Naive thymus-derived CD4-positive, alpha-beta T cell (primary cell): Measurements from ENCODE around the gene SNTA1. TPM values are rescaled to one million over a fixed set of nuclear protein-coding genes. Genes with fewer than 3 reads are reported as not detected.

Experiments
- ATAC-seq: fragments of 150-1000 bp; cut with Tn5 transposase; 2 replicates; pipeline ENCODE4 v1.10.0; 2021; ENCODE audit warnings: mild to moderate bottlenecking, moderate library complexity
- CTCF ChIA-PET: fragments of 350-600 bp; sonication (Branson Sonifier 250); formaldehyde crosslinking; loops from one replicate; lab custom pipeline; 2021; ENCODE audit warnings: antibody characterized with exemption; lab: Charles Lee
- POLR2A ChIA-PET: fragments of 350-600 bp; sonication (Branson Sonifier 250); formaldehyde crosslinking; loops from one replicate; lab custom pipeline; 2021; ENCODE audit warnings: antibody characterized with exemption, inconsistent platforms; lab: Charles Lee
- DNase-seq, 9 donors: peaks; one replicate each; pipeline versions ENCODE4 v3.0.0 to v3.0.0-alpha.2; 2020 to 2022; ENCODE audit warnings: mixed read lengths in 1 of 9
- H3K27ac ChIP-seq: one replicate; pipeline ENCODE4 v1.7.0; 2013; ENCODE audit warnings: mild to moderate bottlenecking, low read depth, low read length, moderate library complexity
- H3K27me3 ChIP-seq, 2 donors: one replicate each; pipeline ENCODE4 v1.7.0; 2013; ENCODE audit warnings: low read length in 2 of 2, mild to moderate bottlenecking in 2 of 2, moderate library complexity in 2 of 2; ENCODE audit not compliant: control insufficient read depth in 2 of 2, insufficient read depth in 2 of 2
- H3K36me3 ChIP-seq, 3 experiments: 1 replicate in 2 of 3; 2 replicates in 1 of 3; pipeline ENCODE4 v1.7.0; 2013; ENCODE audit warnings: low read length in 3 of 3, mild to moderate bottlenecking in 3 of 3, moderate library complexity in 1 of 3; ENCODE audit not compliant: insufficient read depth in 3 of 3, control insufficient read depth in 2 of 3
- H3K4me1 ChIP-seq, 2 donors: one replicate each; pipeline ENCODE4 v1.7.0; 2013; ENCODE audit warnings: low read length in 2 of 2, mild to moderate bottlenecking in 2 of 2, moderate library complexity in 1 of 2; ENCODE audit not compliant: control insufficient read depth in 2 of 2, insufficient read depth in 2 of 2
- H3K4me3 ChIP-seq: 2 replicates; pipeline ENCODE4 v1.7.0; 2013; ENCODE audit warnings: mild to moderate bottlenecking, low read length
- H3K9me3 ChIP-seq, 3 experiments: 1 replicate in 2 of 3; 2 replicates in 1 of 3; pipeline ENCODE4 v1.7.0; 2013; ENCODE audit warnings: low read length in 3 of 3; ENCODE audit not compliant: control insufficient read depth in 2 of 3
- H3K27ac Mint-ChIP-seq, 9 donors: one replicate each; pipeline ENCODE4 v1.8.0; 2020 to 2022; ENCODE audit warnings: mixed read lengths in 9 of 9, mild to moderate bottlenecking in 8 of 9, moderate library complexity in 5 of 9, inconsistent platforms in 2 of 9
- H3K27me3 Mint-ChIP-seq, 5 donors: one replicate each; pipeline ENCODE4 v1.8.0; 2021 to 2022; ENCODE audit warnings: mixed read lengths in 5 of 5, mild to moderate bottlenecking in 1 of 5
- H3K36me3 Mint-ChIP-seq, 5 donors: one replicate each; pipeline ENCODE4 v1.8.0; 2020 to 2022; ENCODE audit warnings: mixed read lengths in 5 of 5, mild to moderate bottlenecking in 3 of 5, inconsistent platforms in 1 of 5
- H3K4me1 Mint-ChIP-seq, 7 donors: one replicate each; pipeline ENCODE4 v1.8.0; 2020 to 2022; ENCODE audit warnings: mixed read lengths in 7 of 7, mild to moderate bottlenecking in 3 of 7, inconsistent platforms in 1 of 7
- H3K4me3 Mint-ChIP-seq, 10 donors: one replicate each; pipeline ENCODE4 v1.8.0; 2020 to 2022; ENCODE audit warnings: mild to moderate bottlenecking in 10 of 10, mixed read lengths in 10 of 10, moderate library complexity in 6 of 10, inconsistent platforms in 2 of 10
- H3K9me3 Mint-ChIP-seq, 11 donors: one replicate each; pipeline ENCODE4 v1.8.0; 2020 to 2022; ENCODE audit warnings: mixed read lengths in 11 of 11, mild to moderate bottlenecking in 4 of 11, inconsistent platforms in 1 of 11, moderate library complexity in 1 of 11
- intact Hi-C, 2 donors: fragments of 100-400 bp; cut with micrococcal nuclease; formaldehyde crosslinking; loops; one replicate each; pipeline ENCODE4 v1.15.1; 2023
- polyA plus RNA-seq, 2 donors: library from polyadenylated mRNA; unstranded; fragments of 300-500 nt; fragmentation: Illumina TruSeq; gene quantifications; one replicate each; pipeline ENCODE4 v1.2.3, GENCODE V29; 2021
- total RNA-seq, 6 experiments: library from RNA in 5 of 6; stranded (reverse) in 5 of 6; gene quantifications; 1 replicate in 5 of 6; 2 replicates in 1 of 6; pipeline ENCODE4 v1.2.3 and lab custom pipeline; 2021 to 2026

SNTA1 gene
- total and polyA plus RNA-seq, 7 experiments from 2014 or later = 2.0 to 7.2 (median 2.9) TPM

DNA sequence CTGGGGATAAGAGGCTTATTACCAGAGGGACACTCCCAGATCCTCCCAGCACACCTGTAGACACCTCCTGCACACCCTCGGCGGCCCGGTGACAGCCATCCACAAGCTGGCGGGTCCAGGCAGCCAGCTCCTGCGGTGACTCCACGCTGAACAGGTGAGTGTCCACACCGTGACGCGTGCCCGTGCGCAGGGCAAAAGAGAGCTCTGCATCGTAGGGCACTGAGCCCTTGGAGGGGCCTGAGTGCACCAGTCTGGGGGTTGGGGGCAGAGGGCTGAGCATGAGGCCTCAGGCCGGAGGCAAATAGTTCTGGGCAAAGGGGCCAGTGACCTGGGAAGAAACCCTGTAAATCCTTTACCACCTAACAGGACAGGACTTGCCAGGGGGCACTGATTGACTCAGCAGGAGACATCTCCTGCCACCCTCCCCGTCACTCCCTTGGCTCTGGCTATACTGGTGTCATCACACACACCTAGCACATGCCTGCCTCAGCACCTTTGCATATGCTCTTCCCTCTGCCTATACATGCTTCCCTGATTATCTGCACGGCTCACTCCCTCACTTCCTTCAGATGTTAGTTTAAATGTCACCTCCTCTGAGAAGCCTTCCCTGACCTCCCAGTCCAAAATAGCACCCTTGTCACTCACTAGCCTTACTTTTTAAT is 33.4 kb downstream of the SNTA1 start:
- CTCF ChIA-PET = interaction anchor here (0.7 kb wide), 1 partner anchor 244 kb away, joined by 3 read pairs; no protein-coding TSS in a partner anchor
- H3K4me3 ChIP-seq = no peak overlapping the region
- Mint-ChIP-seq H3K4me3 (no peak overlapping the region), H3K27me3 (no peaks in the 10 kb centered on the region), H3K4me1 (peaks cover 0 to 6% (median 0%) of the 10 kb centered on the region in 7 donors), H3K27ac (peak overlapping the region in 1 of 9 donors; percentile 35), H3K9me3 (peaks cover 0 to 2% (median 0%) of the 10 kb centered on the region in 11 donors), H3K36me3 (peaks cover 0 to 18% (median 7%) of the 10 kb centered on the region in 5 donors)
- ATAC-seq (no peak), DNase-seq (no peak)
- H3K36me3 ChIP-seq = peaks cover 0 to 30% (median 0%) of the 10 kb centered on the region in 3 experiments
- H3K4me1 ChIP-seq = no peaks in the 10 kb centered on the region
- intact Hi-C loops = no loop called here
- H3K27ac ChIP-seq = no peak overlapping the region
- H3K27me3 ChIP-seq = no peaks in the 10 kb centered on the region
- POLR2A ChIA-PET = no interaction called here
- H3K9me3 ChIP-seq = no peaks in the 10 kb centered on the region

DNA sequence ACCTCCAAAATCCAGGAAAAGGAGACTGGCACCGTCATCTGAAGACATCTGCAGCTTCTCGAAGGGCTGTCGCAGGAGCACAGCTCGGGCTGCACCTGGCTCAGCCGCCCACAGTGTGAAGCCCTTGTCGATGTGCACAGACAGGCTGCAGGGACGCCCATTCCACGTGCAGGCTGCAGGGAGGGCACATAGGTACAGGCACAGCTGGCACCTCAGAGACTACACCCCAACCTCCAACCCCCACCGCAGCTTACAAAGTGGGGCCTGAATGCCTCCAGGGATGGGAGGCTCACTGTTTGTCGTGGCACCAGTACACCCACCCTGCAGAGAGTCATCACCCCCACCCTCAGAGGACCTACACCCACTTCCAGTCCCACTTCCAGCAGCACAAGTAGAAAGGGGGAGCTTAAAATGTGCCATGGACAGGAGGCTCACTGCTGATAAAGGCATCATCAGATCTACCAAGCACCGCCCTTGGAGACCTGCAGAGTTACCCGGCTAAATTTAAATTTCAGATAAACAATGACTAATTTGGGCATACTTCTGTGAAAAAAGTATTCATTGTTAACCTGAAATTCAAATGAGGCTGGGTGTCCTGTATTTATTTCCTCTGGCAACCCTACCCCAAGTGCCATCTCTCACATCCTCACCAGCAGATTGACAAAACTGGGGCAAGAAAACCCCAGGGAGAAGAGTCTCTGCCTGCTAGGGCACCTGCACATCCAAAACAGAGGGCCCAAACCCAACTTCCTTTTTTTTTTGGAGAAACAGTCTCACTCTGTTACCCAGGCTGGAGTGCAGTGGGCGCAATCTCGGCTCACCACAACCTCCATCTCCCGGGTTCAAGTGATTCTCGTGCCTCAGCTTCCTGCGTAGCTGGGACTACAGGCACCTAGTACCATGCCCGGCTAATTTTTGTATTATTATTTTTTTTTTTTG is 34.6 kb downstream of the SNTA1 start:
- Mint-ChIP-seq H3K27ac (no peak overlapping the region), H3K27me3 (no peaks in the 10 kb centered on the region), H3K9me3 (peaks cover 0 to 2% (median 0%) of the 10 kb centered on the region in 11 donors), H3K4me3 (no peak overlapping the region), H3K4me1 (peaks cover 3 to 11% (median 4%) of the 10 kb centered on the region in 7 donors), H3K36me3 (peaks cover 0 to 22% (median 8%) of the 10 kb centered on the region in 5 donors)
- H3K27me3 ChIP-seq = no peaks in the 10 kb centered on the region
- H3K4me1 ChIP-seq = no peaks in the 10 kb centered on the region
- H3K4me3 ChIP-seq = no peak overlapping the region
- no peak for DNase-seq
- ChIA-PET CTCF (no interaction called here), POLR2A (no interaction called here)
- H3K9me3 ChIP-seq = no peaks in the 10 kb centered on the region
- peaks cover 0 to 30% (median 0%) of the 10 kb centered on the region in 3 experiments for H3K36me3 ChIP-seq
- peak; percentile 43 for ATAC-seq
- H3K27ac ChIP-seq = no peak overlapping the region
- intact Hi-C loops = no loop called here

DNA sequence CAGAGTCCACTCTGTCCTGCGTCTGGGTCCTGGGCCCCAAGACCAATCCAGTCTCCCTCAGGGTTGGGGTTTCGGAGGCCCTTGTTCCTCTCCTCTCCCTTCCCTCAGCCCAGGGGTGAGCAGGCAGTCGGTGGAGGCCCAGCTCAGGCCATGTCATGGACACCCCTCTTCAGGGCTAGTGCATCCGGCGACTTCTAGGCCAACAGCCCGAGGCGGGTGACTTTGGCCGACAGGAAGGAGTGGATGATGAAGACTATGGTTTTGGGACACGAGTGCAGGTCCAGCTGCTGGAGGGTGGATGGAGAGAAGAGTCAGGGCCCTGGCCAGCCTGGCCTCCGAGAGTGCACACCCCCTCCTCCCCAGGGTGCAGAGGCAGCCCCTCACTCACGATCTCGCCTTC is 35.2 kb downstream of the SNTA1 start:
- Histone ChIP-seq H3K4me3 (no peak overlapping the region), H3K9me3 (no peaks in the 10 kb centered on the region), H3K36me3 (peaks cover 0 to 30% (median 0%) of the 10 kb centered on the region in 3 experiments), H3K27ac (no peak overlapping the region), H3K4me1 (no peaks in the 10 kb centered on the region), H3K27me3 (no peaks in the 10 kb centered on the region)
- Mint-ChIP-seq H3K27ac (no peak overlapping the region), H3K4me1 (peaks cover 4 to 17% (median 10%) of the 10 kb centered on the region in 7 donors), H3K9me3 (peaks cover 0 to 2% (median 0%) of the 10 kb centered on the region in 11 donors), H3K36me3 (peaks cover 0 to 25% (median 8%) of the 10 kb centered on the region in 5 donors), H3K27me3 (no peaks in the 10 kb centered on the region), H3K4me3 (no peak overlapping the region)
- intact Hi-C loops = no loop called here
- ChIA-PET CTCF (no interaction called here), POLR2A (interaction anchor here (0.8 kb wide), 1 partner anchor 12 kb away, joined by 3 read pairs; no protein-coding TSS in a partner anchor)
- ATAC-seq (no peak), DNase-seq (no peak)

DNA sequence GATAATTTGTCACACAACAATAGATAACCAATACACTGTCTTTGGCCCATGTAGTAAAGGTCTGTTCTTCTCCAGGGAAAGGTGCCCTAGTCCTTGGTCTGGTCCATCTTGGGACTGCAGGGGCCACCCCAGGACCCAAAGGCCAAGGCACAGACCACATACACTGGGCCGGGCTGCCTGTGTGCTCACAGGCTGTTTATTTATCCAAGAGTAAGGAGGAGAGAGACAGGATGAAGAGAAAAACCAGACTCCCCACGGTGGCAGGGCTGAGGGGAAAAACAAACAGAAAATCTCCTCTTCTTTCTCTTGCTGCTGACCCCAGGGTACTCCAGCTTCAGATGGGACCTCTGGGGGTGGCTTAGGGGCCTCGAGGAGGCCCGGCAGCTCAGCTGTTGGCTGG is 35.8 kb downstream of the SNTA1 start:
- ATAC-seq (no peak), DNase-seq (no peak)
- H3K4me3 Mint-ChIP-seq = no peak overlapping the region
- Histone ChIP-seq H3K9me3 (no peaks in the 10 kb centered on the region), H3K4me1 (no peaks in the 10 kb centered on the region), H3K27ac (no peak overlapping the region), H3K27me3 (no peaks in the 10 kb centered on the region), H3K36me3 (peaks cover 0 to 30% (median 0%) of the 10 kb centered on the region in 3 experiments), H3K4me3 (no peak overlapping the region)
- no peaks in the 10 kb centered on the region for H3K27me3 Mint-ChIP-seq
- intact Hi-C loops = no loop called here
- H3K9me3 Mint-ChIP-seq = no peaks in the 10 kb centered on the region
- POLR2A ChIA-PET = interaction anchor here (0.8 kb wide), 1 partner anchor 12 kb away, joined by 3 read pairs; no protein-coding TSS in a partner anchor
- no peak overlapping the region for H3K27ac Mint-ChIP-seq
- peaks cover 5 to 18% (median 10%) of the 10 kb centered on the region in 7 donors for H3K4me1 Mint-ChIP-seq
- CTCF ChIA-PET = no interaction called here
- H3K36me3 Mint-ChIP-seq = peaks cover 0 to 25% (median 8%) of the 10 kb centered on the region in 5 donors

DNA sequence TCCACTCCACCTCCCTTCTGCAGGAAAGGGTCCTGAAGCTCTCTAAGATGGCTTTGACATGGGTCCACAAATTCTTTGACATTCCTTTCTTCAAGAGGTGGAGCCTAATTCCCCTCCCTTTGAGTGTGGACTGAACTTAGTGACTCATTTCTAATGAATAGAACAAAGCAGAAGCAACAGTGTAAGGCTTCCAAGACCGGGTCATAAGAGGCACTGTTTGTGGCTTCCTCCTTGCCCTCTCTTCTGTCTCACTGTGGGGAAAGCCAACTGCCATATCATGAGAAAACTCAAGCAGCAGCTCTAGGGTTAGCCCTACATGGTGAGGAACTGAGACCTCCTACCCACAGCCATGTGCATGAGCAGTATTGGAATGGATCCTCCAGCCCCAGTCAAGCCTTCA is 36.3 kb downstream of the SNTA1 start:
- peak; percentile 50 for ATAC-seq
- no peaks in the 10 kb centered on the region for H3K27me3 ChIP-seq
- H3K4me1 Mint-ChIP-seq = peaks cover 10 to 23% (median 14%) of the 10 kb centered on the region in 7 donors
- no peak overlapping the region for H3K4me3 Mint-ChIP-seq
- H3K9me3 Mint-ChIP-seq = no peaks in the 10 kb centered on the region
- ChIA-PET CTCF (no interaction called here), POLR2A (no interaction called here)
- H3K36me3 Mint-ChIP-seq = peaks cover 0 to 25% (median 8%) of the 10 kb centered on the region in 5 donors
- intact Hi-C loops = no loop called here
- peaks cover 1 to 3% of the 10 kb centered on the region in 2 donors for H3K4me1 ChIP-seq
- no peak for DNase-seq
- no peak overlapping the region for H3K4me3 ChIP-seq
- no peaks in the 10 kb centered on the region for H3K9me3 ChIP-seq
- no peaks in the 10 kb centered on the region for H3K27me3 Mint-ChIP-seq
- H3K27ac Mint-ChIP-seq = peak overlapping the region in 2 of 9 donors; percentile 43 to 78
- peaks cover 0 to 27% (median 0%) of the 10 kb centered on the region in 3 experiments for H3K36me3 ChIP-seq
- H3K27ac ChIP-seq = no peak overlapping the region

DNA sequence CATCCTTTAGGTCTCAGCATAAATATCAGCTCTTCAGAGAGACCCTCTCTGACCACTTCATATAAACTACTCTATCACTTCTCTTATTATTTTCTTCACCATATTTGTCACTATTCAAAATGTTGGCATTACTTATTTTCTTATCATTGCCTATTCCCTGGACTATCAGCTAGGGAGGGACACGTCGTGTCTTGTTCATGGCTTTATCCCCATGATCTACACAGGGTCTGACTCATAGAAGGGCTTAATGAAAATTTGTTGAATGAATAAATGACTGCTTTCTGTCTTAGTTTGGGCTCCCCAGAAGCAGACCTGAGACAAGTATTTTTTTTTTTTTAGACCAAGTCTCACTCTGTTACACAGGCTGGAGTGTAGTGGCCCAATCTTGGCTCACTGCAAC is 39.3 kb downstream of the SNTA1 start:
- peaks cover 0 to 26% (median 0%) of the 10 kb centered on the region in 3 experiments for H3K36me3 ChIP-seq

More for the DNA sequence above, 39.3 kb downstream of the SNTA1 start:
- no peak for ATAC-seq
- Histone ChIP-seq H3K4me3 (no peak overlapping the region), H3K4me1 (peaks cover 21 to 24% of the 10 kb centered on the region in 2 donors), H3K27me3 (no peaks in the 10 kb centered on the region), H3K9me3 (no peaks in the 10 kb centered on the region), H3K27ac (no peak overlapping the region)
- Mint-ChIP-seq H3K27me3 (no peaks in the 10 kb centered on the region), H3K36me3 (peaks cover 0 to 20% (median 11%) of the 10 kb centered on the region in 5 donors), H3K9me3 (no peaks in the 10 kb centered on the region), H3K4me1 (peaks cover 24 to 42% (median 36%) of the 10 kb centered on the region in 7 donors), H3K4me3 (peak overlapping the region in 5 of 10 donors; percentile 5 to 79 (median 62)), H3K27ac (peak overlapping the region in 2 of 9 donors; percentile 3 to 37)
- ChIA-PET CTCF (interaction anchor here (0.6 kb wide), 1 partner anchor 1866 kb away, joined by 3 read pairs; no protein-coding TSS in a partner anchor), POLR2A (interaction anchor here (0.7 to 1.0 kb wide), 2 partner anchors 86 to 263 kb away, joined by 3 read pairs; partner anchors contain the start of gene CBFA2T2)
- DNase-seq = no peak
- intact Hi-C loops = no loop called here
